NCI-H128 (cell line): ENCODE data around the gene RBMS2.
"Not testable (repeated sequence)": the region's sequence is repeated elsewhere in the genome, so short reads cannot be mapped to it uniquely, and the experiment has no call there.

Experiments
- DNase-seq: peaks from one replicate; lab custom pipeline; 2025; ENCODE audit not compliant: unreplicated experiment; lab: John Stamatoyannopoulos, UW

Gene RBMS2

DNA sequence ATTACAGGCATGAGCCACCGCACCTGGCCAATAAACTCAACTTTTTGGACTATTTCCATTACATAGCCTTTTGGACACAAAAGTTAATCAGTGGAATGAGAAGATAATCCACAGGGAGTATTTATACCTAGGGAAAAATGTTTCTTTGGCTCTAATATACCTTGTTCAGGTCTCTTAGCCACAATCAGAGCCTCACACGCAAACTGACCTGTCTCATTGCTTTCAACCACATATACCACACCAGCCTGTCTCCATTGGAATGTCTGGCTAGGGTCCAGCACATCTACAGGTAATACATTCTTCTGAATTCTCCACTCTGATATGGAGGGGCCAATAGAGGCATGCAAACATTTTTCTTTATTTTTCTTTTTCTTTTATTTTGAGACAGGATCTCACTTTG, 3.8 kb upstream of the RBMS2 start:
- no peak for DNase-seq

DNA sequence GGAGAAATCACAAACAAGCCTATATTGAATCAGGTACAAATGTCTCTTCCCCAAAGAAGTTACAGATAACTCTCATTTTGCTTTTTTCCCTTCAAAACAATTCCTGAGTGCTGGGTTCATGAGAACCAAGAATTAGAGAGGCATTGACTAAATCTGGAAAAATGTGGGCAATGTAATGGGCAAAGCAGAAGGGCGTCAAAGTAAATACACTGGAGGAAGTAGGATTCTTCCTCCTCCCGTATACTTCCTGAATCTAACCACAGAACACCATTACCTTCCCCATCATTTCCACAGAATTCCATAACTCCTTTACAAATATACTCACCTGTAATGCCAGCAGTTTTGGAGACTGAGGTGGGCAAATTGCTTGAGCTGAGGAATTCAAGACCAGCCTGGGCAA, 3.0 kb upstream of the RBMS2 start:
- no peak for DNase-seq

DNA sequence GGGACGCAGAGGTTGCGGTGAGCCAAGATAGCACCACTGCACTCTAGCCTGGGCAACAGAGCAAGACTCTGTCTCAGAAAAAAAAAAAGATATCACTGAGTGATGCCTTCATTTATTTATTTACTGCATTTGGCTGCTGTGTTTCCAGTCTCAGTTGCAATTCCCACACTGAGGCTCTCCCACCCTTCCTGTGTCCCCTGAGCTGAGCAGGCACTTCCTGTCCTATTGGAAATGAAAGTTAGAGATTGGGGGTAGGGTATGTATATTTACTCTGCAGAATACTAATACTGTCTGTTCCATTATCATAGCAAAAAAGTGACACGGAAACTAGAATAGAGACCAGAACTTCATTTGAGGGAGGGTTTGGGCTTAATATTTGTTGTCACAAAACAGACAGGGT, 1.6 kb upstream of the RBMS2 start:
- no peak for DNase-seq

DNA sequence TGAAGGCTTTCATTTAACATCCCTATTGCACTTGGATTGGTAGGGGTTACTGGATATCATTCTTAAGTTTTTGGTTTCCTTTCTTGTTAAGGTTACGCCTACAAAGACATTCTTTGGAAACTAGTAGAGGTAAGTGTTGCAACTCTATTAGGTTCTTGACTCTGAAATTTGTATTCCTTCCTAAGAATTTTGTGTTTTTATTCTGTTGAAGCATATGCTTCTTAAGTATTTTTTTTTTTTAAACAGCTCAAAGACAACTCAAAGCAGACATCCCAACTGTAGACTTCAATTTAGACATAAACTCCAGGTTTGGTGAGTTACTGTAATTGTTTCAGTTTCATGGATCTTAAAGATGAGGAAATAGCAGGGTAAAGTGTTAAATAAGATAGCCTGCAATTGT, 1.1 kb upstream of the RBMS2 start:
- DNase-seq: no peak

DNA sequence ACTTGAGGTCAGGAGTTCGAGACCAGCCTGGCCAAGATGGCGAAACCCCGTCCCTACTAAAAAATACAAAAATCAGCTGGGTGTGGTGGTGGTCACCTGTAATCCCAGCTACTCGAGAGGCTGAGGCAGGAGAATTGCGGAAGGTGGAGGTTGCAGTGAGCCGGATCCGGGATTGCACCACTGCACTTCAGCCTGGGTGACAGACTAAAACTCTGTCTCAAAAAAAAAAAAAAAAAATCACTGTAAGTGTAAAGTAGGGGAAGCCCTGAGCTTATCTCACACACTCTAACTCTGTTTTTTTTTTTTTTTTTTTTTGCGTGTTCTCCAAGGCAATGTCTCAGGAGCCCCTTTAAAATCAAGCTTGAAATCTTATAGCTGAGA, 421 bp upstream of the RBMS2 start:
- no peak for DNase-seq

DNA sequence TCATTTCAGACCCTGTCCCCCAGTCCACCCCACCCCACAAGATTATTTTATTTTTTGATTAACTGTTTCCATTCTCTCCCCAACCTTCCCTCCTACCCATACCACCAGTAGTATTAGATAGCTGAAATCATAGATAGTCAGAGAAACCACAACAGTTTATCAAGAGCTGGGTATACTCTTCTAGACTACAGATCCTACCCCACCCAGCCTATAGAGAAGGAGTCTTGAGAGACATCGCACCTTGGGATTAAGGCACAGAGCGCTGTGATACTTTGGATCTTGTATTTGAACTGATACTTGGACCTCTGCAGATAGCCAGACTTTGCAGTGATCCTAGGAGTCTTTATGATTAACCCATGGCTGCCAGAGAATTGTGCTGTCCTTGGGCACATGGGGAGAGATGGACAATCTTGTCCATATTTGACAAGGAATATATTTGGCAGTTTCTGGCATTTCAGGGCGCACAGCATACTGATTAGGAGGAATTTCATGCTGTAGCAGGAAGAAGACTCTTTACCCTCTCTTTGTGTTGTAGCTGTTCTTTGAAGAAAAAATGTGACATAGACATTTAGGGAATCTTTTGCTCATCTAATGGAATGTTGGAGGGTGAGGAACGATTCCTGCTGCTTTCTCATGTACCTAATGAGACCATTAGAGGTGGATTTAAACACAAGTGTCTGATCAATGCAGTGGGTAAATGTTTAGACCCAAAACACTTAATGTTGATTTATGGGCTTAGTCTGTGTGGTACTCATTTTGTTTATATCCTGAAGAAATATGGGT, 982 bp downstream of the RBMS2 start:
- no peak for DNase-seq

DNA sequence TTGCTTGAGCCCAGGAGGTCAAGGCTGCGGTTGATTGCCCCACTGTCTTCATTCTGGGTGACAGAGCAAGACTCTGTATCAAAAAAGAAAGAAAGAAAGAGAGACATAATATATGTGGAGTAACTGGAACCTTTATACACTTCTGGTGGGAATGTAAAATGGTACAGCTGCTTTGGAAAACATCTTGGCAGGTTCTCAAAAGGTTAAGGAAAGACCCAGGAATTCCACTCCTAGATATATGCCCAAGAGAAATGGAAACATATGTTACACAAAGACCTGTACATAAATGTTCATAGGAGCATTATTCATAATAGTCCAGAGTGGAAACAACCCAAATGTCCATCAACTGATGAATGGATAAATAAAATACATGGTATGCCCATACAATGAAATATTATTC, 7.2 kb downstream of the RBMS2 start:
- no peak for DNase-seq

DNA sequence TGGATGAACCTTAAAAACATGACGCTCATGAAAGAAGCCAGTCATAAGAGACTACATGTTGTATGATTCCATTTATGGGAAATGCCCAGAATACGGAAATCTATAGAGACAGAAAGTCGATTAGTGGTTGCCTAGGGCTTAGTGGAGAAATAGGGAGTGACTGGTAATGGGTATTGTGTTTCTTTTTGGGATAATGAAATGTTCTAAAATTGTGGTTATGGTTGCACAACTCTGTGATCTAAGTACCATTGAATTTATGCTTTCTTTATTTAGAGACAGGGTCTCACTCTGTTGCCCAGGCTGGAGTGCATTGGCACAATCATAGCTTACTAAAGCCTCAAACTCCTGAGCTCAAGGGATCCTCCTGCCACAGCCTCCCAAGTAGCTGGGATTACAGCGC, 8.0 kb downstream of the RBMS2 start:
- DNase-seq: no peak

DNA sequence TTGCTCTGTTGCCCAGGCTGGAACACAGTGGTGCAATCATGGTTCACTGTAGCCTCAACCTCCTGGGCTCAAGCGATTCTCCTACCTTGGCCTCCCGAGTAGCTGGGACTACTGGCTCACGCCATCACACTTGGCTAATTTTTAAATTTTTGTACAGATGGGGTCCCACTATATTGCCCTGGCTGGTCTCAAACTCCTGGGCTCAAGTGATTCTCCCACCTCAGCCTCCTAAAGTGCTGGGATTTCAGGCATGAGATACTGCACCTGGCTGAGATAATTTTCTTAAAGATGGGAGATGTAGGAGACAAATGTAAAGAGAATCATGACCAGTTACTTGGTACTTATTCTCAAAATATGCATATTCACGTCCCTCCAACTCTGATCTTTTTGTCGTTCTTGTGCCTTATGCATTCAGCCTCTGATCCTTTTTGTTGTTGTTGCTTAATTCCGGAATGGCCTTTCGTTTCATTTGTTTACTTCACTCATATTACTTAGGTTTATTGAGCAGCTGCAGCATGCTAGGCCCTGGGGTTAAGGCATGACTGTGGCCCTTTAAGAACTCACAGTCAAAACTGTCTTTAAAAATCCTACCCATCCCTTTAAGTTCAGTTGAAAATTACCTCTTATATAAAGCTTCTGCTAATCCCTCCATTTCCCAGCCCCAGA, 8.9 kb downstream of the RBMS2 start:
- no peak for DNase-seq

DNA sequence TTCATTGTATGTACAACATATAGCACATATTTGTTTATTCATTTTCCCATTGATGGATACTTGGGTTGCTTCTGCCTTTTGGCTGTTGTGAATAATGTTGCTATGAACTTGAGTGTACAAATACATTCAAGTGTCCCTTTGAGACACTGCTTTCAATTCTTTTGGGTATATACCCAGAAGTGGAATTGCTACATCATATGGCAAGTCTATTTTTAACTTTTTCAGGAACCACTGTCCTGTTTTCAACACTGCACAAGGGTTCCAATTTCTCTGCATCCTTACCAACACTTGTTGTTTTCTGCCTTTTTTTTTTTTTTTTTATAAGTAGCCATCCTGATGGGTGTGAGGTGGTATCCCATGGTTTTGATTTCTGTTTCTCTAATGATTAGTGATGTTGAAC, 15.9 kb downstream of the RBMS2 start:
- no peak for DNase-seq

DNA sequence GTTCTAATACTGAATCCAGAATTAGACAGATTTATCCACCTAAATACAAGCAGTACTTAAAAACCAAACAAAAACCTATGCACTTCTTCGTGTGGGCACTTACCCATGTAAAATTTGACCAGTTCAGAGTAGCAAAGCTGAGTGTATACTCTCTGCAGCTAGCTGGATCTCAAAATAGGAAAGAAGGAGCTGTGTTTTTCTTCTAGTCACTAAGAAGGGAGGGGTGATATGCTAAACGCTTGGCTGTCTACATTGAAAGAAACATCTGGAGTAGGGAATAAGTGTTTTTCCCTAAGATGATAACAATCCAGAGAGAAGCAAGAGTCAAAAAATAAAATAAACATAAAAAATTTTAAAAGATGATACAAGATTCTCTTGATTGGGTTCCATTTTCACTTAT, 20.0 kb downstream of the RBMS2 start:
- no peak for DNase-seq

DNA sequence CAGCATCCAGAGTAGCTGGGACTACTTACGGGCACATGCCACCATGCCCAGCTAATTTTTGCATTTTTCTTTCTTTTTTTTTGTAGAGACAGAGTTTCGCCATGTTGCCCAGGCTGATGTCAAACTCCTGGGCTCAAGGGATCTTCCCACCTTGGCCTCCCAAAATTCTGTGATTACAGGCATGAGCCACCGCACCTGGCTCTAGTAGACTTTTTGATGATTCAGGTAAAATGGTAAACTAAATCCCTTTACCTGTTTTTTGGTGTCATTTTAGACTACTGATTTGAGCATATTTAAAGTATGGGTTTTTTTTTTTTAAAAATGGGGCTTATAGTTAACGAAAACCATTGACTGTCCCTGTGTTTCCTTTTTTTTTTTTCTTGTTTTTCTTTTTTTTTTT, 20.5 kb downstream of the RBMS2 start:
- DNase-seq: no peak

DNA sequence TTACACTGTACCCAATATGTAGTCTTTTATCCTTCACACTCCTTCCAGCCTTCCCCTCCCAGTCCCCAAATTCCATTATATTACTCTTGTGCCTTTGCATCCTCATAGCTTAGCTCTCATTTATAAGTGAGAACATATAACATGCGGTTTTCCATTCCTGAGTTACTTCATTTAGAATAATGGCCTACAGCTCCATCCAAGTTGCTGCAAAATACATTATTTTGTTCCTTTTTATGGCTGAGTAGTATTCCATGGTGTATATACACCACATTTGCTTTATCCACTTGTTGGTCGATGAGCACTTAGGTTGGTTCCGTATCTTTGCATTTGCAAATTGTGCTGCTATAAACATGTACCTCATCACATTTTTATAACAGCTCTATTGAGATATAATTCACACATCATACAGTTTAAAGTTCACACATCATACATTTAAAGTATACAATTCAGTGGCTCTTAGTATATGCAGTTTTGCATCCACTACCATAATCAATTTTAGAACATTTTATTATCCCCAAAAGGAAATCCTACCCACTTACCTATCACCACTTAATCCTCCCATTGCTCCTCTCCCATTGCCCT, 23.5 kb downstream of the RBMS2 start:
- DNase-seq: no peak

DNA sequence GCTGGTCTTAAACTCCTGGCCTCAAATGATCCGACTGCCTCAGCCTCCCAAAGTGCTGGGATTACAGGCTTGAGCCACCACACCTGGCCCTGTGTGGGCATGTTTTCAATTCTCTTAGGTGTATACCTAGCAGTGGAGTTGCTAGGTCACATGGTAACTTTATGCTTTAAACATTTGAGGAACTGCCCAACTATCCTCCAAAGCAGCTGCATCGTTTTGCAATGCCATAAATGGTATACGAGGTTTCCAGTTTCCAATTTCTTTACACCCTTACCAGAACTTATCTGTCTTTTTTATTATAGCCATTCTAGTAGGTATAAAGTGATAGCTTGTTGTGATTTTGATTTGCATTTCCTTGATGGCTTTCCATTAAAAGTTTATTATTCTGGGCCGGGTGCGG, 25.1 kb downstream of the RBMS2 start:
- no peak for DNase-seq

DNA sequence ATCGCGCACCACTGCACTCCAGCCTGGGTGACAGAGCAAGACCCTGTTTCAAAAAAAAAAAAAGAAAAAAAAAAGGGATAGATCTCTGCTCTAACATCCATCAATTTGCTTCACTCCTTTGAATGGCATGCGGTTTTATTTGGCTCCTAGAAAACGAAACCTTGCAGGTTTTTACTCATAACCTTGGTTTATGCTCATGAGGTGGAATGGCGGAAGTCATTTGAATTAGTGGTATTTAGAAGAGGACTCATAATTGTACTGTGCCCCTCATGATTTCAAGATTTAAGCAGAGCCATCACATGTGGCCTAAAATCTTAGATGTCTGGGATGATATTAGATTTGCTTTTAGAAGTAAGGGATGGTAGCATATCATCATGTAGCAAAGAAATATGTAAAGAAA, 29.4 kb downstream of the RBMS2 start:
- no peak for DNase-seq

DNA sequence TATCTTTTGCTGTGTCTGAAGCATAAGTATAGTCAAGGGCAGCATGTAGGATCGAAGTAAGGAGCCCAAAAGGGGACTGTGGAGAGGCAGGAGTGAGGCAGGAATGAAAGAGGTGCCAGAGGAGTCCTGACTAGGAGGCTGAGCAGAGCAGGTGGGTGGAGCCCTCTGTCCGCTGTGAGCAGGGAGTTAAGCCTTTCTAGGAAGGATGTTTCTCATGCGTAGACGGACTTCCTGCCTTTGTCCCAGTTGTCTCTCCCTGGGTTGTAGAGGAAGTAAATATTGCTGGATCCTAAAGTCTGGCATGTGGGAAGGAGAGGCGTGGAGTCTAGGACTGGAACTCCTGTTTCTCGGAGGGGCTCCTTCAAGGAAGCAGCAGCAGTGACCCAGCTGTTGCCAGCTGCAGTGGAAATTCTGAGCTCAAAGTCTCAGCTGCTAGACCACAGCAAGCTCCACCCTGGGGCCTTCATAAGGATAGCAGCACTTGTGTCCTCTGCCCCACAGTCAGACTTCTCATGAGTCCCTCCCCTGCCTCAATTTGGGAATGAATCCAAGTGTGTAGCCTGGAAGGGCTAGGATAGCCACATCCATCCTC, 44.0 kb downstream of the RBMS2 start:
- DNase-seq: no peak

DNA sequence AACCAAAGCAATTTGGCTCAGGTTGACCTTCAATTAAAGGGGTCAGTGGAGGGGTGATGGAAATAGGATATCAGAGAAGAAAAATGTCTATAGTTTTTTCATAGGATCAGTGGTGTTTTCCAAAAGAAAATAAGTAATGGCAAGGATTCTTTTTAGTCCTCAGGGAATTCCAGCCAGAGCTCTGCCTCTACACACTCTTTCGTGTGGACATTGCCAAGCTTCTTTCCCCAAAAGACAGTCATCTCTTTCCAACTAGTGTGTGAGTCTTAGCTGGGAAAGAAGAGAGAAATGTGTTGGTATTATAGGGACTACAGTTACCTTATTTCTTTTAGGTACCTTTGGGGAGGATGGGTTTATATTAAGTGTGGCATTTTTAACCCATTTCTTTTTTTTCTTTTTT, 46.5 kb downstream of the RBMS2 start:
- no peak for DNase-seq

DNA sequence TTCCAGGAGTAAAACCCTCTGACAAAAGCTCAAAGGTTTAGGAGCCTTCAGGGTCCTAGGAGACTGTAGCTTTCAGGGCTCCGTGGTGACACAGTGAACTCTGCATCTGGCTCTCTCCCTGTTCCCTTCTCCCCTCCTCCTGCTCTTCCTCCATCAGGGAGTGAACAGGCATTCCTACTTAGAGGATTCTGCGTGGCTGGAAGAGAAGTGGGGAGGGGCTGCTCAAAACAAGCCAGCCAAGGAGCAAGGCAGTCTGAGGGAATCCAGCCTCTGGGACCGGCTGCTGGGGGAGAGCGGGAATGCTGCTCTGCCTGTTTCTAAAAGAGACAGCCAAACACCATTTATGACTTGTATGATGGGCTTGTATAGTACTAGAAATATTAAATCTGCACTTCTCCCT, 49.5 kb downstream of the RBMS2 start:
- DNase-seq: no peak

DNA sequence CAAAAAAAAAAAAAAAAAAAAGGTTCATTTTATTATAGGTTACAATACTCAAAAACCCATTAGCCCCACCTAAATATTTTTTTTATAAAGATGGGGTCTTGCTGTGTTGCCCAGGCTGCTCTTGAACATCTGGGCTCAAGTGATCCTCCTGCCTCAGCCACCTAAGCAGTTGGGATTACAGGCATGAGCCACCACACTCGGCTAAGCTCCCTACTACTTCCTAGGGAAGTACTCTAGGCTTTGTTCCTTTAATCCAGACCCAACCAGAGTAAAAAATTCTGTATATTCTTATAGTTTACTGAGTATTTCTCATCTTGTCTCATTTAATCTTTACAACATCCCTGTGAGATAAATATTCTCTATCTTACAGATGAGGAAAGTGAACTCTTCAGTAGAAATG, 50.7 kb downstream of the RBMS2 start:
- DNase-seq: no peak

DNA sequence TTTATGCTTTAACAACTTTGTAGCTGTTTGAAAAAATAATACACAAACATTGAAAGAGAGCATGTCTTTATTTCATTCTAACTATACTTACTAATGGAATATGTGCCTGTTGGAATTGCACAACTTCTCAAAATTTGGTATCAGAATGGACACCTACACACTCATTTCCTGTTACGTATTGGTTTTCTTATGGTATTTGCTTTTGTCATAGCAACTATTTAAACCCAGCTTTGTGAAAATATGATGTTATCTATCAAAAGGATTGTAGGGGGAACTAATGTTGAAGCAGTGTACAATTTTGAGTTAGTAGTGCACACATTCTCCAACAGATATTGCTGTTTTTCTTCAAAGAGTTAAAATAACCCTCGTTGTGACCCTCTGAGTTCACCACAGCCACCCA, 52.6 kb downstream of the RBMS2 start:
- no peak for DNase-seq

DNA sequence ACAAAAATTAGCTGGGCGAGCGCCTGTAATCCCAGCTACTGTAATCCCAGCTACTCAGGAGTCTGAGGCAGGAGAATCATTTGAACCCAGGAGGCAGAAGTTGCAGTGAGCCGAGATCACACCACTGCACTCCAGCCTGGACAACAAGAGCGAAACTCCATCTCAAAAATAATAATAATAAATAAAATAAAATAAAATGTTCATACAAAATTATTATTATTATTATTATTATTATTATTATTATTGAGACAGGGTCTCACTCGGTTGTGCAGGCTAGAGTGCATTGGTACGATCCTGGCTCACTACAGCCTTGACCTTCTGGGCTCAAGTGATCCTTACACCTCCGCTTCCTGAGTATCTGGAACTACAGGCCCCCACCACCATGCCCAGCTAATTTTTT, 55.6 kb downstream of the RBMS2 start:
- DNase-seq: not testable (repeated sequence)

DNA sequence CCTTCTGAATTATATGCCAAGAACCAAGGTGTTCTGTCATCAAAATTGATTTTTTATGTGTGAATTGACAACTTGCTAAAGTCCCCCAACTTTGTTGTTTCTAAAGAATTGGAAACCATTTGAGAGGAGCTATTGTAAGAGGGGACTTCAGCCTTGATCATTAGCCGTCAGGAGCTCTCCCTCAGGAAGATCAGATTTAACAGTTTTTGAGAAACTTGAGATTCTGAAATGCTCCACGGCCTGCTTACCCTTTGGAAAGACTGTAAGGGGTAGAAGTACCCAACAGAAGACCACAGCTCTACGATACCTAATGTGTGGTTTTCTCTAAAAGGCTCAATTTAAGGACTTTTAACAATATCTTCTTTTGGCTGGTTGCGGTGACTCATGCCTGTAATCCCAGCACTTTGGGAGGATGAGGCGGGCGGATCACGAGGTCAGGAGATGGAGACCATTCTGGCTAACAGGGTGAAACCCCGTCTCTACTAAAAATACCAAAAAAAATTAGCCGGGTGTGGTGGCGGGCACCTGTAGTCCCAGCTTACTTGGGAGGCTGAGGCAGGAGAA, 57.4 kb downstream of the RBMS2 start:
- no peak for DNase-seq
